HPDE6-E6E7 (cell line): ENCODE data around the gene FAM149B1.
A peak's percentile ranks its signal among the peaks of the same experiment; 100 is the strongest.
"Not testable (repeated sequence)": the region's sequence is repeated elsewhere in the genome, so short reads cannot be mapped to it uniquely, and the experiment has no call there.

Experiments
- DNase-seq: peaks from one replicate; pipeline ENCODE4 v3.0.0; 2011; ENCODE audit warnings: missing footprints; ENCODE audit errors: extremely low spot score

The FAM149B1 gene

DNA sequence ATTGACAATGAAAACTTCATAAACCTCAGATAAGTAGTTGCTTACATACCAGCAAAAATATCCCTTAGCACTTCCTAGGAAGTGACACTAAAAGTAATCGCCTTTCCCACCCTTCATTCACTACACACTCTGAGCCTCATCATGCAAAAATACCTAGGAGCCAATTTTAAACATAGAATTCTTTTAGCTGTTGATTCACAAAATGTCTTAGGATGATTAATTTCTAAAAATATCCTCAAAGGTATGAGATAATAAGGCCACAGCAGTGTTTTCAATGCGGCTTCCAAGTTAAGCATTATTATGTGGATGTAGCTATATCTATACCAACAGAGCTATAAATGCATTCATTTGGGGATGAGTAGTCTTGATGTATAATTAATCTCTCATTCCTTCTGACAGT lies 66.0 kb downstream of the FAM149B1 start:
- no peak for DNase-seq

DNA sequence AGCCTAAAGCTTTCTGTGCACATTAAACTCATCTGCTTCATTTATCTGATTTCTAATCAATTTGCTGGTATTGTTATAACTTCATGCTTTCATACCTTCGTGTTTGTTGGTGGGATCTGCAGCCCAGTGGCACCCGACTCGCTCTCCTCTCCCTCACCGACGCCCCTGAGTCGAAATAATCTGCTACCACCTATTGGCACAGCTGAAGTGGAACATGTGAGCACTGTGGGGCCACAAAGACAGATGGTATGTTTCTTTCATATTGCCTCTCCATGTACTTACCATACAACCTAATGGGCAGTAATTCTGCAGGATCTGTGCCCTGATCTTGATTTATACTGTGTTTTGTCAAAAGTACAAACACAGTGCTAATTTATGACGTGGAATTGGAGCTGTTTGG lies 66.8 kb downstream of the FAM149B1 start:
- no peak for DNase-seq

DNA sequence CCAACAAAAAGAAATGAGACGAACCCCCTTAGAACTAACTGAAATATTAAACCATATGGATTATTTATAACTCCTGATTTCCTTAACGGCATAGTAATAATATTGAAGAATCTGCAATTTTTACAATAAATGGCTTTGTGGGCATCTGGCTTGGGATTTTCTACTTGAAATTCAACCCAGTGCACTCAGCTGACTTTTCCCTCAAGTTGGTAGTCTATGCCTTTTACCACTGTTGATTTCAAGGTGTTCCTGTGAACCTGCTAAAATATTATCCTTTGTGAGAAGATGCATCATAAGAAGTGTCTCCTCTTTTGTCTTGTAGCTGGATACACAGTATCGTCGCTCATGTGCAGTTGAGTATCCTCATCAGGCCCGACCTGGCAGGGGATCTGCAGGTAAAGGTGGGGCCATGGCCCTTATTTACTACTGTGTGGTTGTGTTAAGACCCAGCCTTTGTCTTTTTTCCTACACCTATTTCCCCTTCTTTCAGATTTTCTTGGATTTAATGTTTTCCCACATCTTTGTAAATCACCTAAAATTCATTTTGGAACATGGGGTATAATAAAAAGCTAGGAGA lies 71.2 kb downstream of the FAM149B1 start:
- DNase-seq: no peak

DNA sequence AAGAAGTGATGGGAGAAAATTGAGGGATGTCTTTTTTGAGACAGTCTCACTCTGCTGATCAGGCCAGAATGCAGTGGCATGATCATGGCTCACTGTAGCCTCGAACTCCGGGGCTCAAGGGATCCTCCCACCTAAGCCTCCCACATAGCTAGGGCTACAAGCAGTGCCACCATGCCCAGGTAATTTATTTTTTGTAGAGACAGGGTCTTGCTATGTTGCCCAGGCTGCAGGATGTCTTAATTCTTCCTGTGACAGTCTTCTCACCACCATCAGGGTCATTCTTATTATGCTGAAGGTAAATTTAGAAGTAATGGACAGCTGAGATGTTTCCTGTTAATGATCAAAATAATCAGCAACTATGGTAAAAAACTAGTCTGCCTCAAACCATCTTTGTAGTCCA lies 72.0 kb downstream of the FAM149B1 start:
- DNase-seq: no peak

DNA sequence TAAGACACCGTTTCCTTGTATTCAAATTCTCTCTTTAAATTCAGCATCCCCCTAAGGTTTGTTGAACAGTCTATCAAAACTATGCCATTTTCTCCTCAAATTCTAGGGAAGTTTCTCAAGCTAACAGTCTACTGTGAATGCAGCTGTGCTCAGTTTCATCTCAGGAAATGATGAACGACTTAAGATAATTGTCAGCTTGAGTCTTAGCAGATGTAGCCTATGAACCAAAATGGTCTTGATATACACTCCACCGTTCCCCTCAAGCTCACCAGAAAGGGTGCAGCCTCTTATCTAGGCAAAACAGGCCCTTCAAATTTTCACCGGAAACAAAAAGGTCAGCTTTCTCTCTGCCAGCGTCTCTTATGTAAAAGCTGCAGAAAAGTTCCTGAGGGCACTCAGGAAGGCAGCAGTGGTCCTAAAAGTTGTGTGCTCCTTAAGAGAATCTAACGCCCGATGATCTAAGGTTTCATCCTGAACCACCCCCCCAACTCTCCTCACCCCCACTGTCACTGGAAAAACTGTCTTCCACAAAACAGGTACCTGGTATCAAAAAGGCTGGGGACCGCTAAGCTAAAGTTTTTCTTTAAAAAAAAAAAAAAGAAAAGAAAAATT lies 77.1 kb downstream of the FAM149B1 start:
- no peak for DNase-seq

DNA sequence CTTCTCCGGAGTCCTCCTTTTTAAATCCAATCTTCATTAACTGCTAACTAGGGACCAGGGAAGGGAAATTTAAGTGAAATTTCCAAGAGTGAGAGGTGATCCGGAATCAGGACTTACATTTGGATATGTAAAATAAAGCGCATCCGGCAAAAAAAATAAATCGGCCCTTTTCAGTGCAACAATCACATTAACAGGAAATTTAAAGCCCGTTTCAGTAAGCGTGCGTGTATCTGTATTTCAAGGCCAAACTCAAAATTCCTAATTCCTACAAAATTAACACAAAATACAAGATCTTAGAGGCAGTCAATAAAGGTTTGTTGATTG lies 78.4 kb downstream of the FAM149B1 start:
- DNase-seq: no peak

DNA sequence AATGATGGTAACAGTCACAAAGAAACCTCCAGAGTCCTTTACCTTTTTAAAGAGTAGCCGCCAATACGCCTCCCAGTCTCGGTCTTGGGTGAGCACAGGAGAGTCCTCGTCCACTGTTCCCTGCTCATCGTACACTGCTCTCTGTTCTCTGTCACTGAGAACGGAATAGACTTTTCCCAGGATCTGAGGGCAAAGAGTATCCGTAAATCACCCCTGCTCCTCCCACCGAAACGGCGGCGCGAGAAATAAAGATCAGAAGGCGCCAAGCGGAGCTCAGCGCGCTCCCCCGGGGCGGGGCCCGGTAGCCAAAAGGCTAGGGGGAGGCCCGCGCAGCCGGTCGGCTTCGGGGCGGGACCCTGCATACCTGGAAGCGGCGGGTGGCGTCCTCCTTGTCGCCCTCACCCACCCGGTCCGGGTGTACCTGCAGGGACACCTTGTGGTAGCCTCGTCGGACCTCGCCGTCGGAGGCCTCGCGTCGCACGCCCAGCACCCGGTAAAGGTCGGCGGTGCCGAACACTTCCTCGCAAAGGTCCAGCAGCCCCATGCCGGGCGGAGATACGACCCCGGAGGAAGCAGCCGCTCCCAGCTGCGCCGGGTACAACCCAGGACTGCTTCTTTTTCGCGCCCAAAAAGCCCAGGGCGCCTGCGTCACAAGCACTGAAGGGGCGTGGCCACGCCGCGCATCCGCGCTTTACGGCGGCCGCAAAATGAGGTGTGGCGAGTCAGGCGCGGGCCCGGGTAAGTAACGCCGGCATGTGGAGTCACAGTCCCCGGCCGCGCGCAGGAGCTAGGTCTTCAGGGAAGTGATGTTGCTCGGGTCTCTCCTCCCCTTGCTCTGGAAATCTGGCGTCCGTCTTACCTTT lies 79.0 kb downstream of the FAM149B1 start, which contains the start of gene DNAJC9:
Gene DNAJC9 (minus strand): TSS at position 610 of the 863 bp plus-strand sequence. CDS start 66 bp downstream, at position 544.
- DNase-seq: peak; percentile 74

DNA sequence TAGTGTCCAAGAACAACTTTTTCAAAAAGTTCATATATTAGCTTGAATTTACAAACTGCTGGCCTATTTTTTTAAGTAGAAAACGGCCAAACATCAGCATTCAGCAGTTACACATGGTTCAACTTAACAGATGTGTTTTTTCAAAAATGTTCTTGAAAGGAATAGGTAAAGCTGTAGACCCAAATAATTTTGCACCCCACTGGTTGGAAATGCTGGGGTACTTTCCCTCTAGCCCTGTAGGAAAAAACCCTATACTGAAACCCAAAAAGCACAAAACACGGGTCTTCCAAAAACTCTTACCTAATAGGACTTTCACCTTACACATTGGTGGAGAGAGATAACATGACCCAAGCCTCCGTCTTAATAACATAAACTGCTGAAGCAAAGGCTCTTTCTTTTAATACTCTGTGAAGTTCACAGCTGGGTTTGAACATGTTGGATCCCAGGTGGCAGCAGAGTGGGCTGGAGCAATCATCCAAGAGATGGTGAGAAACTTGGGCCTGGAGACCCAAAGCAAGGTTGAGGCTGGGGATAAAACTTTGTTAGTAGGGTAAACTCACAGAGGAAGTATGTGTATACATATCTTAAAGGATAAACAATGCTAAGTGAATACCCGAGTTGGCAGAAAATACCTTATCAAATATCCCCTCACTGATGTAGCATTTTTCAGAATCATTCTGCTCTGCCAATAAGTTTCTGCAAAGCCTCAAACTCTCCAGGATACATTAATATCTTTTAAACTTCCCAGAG lies 79.8 kb downstream of the FAM149B1 start:
- no peak for DNase-seq

DNA sequence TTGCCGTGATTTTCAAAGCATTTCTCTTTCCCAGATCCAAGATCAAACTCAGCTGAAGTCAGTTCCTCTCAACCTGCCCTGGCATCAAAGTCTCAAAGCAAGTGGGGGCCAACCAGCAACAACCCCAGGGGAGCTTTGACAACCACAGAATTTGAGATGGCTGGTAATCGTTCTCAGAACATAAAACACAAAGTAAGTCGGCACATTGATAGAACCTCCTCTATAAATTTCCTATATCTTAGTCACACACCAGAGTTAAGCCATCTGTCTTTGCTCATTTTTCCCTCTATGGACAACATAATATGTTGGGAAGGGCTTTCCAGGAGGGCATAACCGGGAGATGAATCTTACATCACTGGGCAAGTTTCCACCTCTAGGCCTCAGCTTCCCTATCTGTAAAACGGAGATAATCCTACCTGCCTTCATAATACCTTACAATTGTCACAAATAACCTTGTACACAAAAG lies 80.4 kb downstream of the FAM149B1 start:
- DNase-seq: no peak

DNA sequence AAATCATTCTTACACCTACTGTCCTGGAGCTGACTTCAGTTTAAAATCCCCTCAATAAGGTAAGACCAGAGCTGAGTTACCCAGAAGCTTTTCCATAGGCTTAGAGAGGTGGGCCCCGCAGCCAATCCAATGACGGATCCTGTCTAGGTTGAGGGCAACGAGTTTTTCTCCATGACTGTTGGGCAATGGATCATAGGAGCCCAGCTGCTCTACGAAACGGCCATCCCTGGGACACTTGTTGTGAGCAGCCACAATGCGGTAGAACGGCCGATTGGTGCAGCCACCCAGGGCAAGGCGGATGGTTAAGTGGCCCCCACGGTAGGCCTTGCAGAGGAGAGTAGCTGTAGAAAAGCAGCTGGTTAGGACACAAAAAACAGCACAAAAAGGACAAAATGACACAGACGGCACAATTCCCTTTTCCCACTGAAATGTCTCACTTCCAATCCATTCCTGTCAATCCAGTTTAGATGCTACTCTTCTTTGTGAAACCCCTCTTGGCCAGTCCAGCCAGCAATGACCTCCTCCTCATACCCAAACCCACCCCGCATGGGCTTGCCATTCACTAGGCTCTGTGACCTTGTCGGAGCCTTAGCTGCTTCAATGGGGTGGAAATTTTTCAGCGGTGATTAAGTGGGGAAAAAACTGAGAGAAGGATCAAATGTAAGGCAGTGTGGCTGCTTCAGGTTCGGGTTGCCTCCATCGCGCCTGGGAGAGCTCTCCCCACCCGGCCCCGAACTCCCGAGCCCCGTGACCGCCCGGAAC lies 83.9 kb downstream of the FAM149B1 start:
- no peak for DNase-seq

DNA sequence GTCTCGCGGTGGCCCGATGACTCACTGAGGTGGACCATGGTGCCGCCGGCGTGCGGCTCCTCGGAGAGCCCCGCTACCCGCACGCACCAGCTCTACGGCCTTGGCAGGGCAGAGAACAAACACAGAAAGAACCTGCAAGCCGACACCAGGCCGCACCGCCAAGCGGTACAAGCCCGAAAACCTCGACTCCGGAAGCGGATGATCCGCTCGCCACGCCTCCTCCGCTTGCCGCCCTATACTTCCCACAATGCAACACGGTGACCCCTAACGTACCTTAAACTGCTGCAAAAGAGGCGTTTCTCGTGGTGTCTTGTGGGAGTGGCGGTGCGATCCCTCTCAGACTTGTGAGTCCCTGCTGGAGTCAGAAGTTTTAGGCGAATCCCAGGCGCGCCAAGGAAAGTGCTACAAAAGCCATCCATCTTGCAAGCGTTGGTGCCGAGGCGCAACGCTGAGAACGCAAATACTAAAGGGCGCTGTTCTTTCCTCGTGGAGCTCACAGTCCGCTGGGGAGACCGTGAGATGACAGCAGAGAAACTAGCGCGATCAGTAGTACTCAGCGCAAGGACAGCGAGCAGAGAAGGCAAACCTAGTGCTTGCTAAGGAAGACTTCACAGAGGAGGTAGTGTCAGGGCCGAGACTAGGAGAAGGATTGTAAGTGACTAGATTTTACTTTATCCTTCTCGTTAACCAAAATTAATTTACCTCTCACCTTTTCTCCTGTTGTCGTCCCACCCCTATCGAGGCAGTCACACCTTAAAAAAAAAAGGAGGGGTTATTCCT lies 84.7 kb downstream of the FAM149B1 start, which contains the start of gene MRPS16:
Gene MRPS16 (minus strand): TSS at position 200 of the 780 bp plus-strand sequence. CDS start 162 bp downstream, at position 38.
- DNase-seq: peak; percentile 83

DNA sequence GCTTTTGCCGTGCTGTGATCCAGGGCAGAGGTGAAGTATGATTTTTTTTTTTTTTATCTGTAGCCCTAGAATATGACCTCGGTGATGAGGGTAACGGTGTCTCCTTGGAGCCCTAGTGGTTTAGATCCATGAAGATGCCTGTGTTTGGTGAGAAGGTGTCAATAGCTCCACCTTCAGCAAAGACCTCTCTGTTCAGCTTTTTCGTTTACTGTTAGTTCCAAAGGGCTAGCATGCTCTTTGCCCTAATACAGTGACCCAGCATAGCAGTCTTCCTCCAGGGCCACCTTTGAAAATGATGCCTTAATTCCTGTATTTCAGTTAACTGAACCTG lies 85.3 kb downstream of the FAM149B1 start:
- no peak for DNase-seq

DNA sequence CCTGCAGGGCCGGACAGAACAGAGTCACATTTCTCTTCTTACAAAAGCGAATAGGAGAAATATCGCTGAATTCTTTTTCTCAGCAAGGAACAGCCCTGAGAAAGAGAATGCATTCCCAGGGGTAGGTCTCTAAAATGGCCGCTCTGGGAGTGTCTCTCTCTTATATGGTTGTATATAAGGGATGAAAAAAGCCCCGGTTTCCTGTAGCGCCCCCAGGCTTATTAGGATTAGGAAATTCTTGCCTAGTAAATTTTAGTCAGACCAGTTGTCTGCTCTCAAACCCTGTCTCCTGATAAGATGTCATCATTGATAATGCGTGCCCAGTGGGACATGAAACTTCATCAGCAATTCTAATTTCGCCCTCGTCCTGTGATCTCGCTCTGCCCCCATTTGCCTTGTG lies 90.7 kb downstream of the FAM149B1 start:
- not testable (repeated sequence) for DNase-seq

DNA sequence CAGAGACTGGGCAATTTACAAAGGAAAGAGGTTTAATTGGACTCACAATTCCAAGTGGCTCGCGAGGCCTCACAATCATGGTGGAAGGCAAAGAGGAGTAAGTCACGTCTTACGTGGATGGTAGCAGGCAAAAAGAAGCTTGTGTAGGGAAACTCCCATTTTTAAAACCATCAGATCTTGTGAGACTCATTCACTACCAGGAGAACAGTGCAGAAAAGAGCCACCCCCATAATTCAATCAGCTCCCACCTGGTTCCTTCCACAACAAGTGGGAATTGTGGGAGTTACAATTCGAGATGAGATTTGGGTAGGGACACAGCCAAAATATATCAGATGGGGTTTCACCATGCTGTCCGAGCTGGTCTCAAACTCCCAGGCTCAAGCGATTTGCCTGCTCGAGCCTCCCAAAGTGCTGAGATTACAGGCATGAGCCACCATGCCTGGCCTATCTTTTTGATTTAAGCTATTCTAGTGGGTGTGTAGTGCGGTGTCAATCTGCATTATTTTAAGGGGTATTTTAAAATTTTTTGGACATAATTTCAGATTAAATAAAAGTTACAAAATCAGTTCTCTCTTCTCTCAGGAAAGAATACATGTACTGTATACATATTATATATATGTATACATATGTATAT lies 93.6 kb downstream of the FAM149B1 start:
- no peak for DNase-seq

DNA sequence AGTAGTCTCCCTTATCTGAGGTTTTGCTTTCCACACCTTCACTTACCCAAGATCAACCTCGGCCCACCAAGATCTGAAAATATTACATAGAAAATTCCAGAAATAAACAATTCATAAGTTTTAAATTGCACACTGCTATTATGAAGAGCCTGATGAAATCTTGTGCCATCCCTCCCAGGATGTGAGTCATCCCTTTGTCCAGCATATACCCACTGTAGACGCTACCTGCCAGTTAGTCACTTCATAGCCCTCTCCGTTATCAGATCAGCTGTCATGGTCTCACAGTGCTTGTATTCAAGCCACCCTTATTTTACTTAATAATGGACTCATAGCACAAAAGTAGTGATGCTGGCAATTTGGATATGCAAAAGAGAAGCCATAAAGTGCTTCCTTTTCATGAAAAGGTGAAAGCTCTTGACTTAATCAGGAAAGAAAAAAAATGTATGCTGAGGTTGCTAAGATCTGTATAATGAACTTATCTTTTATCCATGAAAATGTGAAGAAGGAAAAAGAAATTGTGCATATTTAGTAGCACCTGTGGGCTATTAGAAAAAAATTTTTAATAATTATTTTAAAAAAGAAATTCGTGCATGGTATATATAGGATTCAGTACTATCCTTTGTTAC lies 94.3 kb downstream of the FAM149B1 start:
- peak; percentile 64 for DNase-seq

DNA sequence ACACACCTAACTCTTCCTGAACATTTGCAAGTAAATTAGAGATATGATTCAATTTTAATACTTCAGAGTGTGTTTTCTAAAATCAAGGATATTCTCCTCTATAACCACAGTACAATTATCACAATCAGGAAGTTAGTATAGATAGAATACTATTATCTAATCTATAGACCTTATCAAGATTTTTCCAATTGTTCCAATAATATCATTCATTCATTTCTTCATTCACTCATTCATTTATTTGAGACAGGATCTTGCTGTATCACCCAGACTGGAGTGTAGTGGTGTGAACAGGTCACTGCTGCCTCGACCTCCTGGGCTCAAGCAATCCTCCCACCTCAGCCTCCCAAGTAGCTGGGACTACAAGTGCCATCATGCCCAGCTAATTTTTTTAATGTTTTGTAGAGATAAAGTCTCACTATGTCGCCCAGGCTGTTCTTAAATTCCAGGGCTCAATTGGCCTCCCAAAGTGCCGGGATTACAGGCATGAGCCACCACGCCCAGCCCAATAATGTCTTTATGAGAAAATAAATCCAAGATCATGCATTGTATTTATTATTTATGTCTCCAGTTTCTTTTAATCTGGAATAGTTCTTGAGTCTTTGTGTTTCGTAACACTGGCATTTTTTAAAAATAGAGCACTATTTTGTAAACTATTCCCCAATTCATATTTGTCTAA lies 95.1 kb downstream of the FAM149B1 start:
- no peak for DNase-seq

DNA sequence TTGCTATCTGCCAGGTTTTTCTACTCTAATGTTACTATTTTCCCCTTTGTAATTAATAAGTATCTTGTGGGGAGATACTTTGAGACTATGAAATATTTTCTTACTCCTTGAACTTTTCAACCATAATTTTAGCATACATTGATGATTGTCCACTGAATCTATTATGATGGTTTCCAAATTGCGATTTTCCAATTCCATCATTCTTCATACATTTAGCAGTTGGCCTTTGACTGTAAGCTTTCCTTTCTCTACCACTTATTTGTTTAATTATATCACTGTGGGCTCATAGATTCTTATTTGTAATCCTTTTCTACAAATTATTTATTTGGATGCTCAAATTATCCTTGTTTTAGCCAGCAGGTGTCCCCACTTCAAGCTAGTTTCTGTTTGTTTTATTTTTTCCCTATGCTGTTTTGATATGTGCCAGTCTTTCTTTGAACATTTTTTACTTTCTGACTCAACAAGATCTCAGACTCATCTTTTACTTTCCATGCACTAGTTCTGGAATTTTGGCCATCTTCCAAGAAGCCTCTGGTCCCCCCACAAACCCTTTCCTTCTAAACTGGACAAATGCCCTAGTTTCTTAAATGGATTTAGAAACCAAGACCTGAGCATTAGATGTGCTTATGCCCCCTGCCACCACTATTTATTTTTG lies 95.9 kb downstream of the FAM149B1 start:
- no peak for DNase-seq

DNA sequence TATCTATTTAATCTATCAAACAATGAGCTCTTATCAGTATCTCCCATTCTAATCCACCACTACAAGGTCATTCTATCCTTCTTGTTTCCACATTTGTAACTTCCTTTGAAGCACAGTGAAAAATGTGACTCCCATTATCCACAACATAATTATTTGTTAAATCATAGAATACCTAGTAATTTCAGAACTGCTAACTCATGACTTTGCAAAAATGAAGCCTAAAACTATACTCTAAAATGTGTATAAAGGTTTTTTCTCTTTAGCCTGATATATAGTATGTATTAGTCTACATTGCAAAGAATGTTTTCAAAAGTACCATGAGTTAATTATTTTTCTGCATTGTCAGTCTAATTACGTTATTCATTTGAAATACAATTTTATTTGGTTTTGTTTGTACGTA lies 96.5 kb downstream of the FAM149B1 start:
- DNase-seq: no peak

DNA sequence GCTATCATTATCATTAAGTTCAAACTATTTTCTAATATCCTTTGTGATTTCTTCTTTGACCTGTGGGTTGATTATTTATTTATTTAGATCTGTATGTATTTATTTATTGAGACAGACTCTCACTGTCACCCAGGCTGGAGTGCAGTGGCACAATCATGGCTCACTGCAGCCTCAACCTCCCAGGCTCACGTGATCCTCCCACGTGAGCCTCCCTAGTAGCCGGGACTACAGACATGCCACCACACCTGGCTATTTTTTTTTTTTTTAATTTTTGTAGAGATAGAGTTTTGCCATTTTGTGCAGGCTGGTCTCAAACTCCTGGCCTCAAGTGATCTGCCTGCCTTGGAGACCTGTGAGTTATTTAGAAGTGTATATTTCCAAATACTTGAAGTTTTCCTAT lies 113.2 kb downstream of the FAM149B1 start:
- no peak for DNase-seq
